G401 (cell line): ENCODE data around the gene HS6ST3. TPM values are rescaled to one million over a fixed set of nuclear protein-coding genes. Genes with fewer than 3 reads are reported as not detected.
"Not testable (repeated sequence)": the region's sequence is repeated elsewhere in the genome, so short reads cannot be mapped to it uniquely, and the experiment has no call there.

Source experiments
- DNase-seq: peaks from one replicate; pipeline ENCODE4 v3.0.0-alpha.2; 2015; ENCODE audit warnings: low spot score
- in situ Hi-C: cut with HindIII; loops from 2 replicates; pipeline ENCODE4 v1.10.0; 2016; ENCODE audit warnings: low sequenced_read_pairs, mixed read lengths
- total RNA-seq: library from RNA; depleted of rRNA; stranded (reverse); fragments of >200 nt; shearing (Covaris generic); gene quantifications from 2 replicates; pipeline ENCODE4 v1.2.3, GENCODE V29; 2014

The HS6ST3 gene
- total RNA-seq, 1 experiment from 2014 or later, result not detected

GRCh38 chr13:96492766-96493165, 402.9 kb downstream of the HS6ST3 start:
- in situ Hi-C loops, result no loop called here
- DNase-seq, result peak; percentile 25

DNA sequence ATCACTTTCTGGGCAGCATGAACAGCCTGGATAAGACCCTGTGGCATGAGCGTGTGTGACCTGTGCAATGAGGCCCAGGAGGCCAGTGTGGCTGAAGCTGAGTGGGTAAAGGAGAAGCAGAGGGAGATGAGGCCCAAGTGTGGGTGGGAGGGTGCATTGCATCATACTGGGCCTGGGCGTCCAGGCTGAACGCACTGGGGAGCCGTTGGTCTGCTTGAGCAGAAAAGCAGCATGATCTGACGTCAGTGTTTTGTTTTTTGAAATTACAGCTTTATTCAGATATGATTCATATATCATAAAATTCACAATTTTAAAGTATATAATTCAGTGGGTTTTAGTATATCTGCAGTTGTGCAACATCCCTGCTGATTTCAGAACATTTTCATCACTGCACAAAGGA, 409.7 kb downstream of the HS6ST3 start:
- DNase-seq, result no peak
- in situ Hi-C loops, result no loop called here

DNA sequence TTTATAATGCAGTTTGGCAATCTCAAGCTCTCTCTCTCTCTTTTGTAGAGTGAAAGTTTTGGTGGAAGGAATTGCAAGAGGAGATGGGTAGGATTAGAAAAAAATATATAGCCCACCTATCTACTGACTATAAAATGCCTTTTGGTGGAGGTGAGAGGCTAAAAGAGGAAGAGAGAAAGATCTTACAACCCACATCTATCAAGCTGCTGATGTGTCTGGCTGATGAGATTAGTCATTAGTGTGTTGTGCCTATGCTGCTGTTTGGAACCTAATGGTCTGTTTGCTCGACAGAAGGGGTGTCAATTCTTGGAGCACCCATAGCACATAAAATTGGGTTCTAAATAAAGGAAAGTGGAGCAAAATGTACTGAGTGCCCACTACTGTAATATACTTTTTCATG, 411.0 kb downstream of the HS6ST3 start:
- no peak for DNase-seq
- in situ Hi-C loops, result no loop called here

DNA sequence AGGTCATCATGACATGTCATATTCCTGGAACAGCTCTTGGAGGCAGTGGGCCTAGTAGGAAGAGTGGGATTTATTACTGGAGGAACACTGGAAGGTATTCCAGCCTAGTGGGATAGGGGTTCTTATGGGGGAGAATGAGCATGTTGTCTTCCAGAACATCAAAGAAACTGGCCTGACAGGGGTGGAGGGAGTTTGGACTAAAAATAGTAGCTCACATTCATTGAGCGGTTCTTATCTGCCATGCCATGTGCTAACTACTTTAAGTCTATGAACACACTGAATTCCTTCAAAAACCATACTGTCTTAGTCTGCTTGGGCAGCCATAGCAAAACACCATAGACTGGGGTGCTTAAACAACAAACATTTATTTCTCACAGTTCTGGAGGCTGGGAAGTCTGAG, 413.6 kb downstream of the HS6ST3 start:
- no peak for DNase-seq
- in situ Hi-C loops, result no loop called here

GRCh38 chr13:96511587-96511986, 421.7 kb downstream of the HS6ST3 start:
- DNase-seq, result no peak
- in situ Hi-C loops, result no loop called here

DNA sequence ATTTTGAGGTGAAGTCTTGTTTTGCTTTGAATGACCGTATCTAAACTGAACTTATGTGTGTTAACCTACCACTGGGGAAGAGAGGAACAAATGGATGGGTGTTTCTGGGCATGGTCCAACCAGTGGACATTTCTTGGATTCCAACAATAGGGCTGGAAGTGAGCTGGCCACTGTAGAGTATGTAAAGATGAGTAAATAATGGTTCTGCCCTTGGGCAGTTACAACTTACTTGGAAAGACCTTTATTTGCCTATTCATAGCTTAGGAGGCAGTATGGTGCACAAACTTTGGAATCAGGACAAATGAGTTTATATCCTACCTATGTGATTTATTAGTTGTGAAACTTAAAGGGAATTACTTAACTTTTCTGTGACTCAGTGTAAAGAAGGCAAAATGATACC, 429.5 kb downstream of the HS6ST3 start:
- DNase-seq, result no peak
- in situ Hi-C loops, result no loop called here

- DNase-seq, in situ Hi-C loops: not testable (repeated sequence)
Observed at GRCh38 chr13:96524398-96525020, 434.6 kb downstream of the HS6ST3 start.

DNA sequence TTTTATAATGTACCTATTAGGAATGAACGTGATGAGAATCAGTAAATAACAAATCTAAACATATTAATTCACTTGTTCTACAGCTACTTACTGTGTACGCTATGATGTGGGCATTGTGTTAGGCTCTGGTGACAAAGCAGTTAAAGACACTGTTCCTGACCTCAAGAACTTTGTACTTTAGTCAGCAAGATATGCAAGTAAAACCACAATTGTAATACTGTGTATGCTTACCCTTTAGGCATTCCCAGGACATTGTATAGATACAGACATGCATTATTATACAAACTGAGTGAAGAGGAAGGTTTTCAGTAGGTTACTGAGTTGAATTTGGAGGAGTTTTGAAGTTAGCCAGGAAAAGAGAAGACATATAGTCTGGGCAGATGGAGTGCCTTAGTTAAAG, 435.8 kb downstream of the HS6ST3 start:
- in situ Hi-C loops, result no loop called here
- DNase-seq, result no peak

GRCh38 chr13:96527497-96527896, 437.6 kb downstream of the HS6ST3 start:
- DNase-seq, result peak; percentile 15

DNA sequence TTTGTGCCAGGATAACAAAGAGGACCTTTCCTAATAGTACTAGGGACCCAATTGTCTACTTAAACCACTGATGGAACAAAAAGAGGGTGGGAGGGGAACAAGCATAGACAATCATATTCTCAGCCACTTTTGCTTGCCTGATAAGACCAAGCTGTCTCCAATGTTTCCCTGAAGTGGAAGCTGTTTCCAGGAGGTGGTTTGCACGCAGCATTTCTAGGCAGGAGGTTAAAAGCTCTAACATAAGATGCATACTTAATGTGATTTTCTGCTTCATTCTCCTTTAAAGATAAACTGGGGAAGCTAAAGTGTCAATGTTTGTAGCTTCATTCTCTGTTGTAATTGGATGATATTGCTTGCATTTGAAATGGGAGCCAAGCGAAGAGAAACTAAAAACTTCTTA, 442.9 kb downstream of the HS6ST3 start:
- DNase-seq, result no peak
- in situ Hi-C loops, result no loop called here

More at GRCh38 chr13:96527497-96527896, 437.6 kb downstream of the HS6ST3 start:
- in situ Hi-C loops, result no loop called here

GRCh38 chr13:96533408-96533807, 443.5 kb downstream of the HS6ST3 start:
- no peak for DNase-seq
- in situ Hi-C loops, result no loop called here

- in situ Hi-C loops, result no loop called here
- no peak for DNase-seq
Observed at GRCh38 chr13:96539791-96540190, 449.9 kb downstream of the HS6ST3 start.

DNA sequence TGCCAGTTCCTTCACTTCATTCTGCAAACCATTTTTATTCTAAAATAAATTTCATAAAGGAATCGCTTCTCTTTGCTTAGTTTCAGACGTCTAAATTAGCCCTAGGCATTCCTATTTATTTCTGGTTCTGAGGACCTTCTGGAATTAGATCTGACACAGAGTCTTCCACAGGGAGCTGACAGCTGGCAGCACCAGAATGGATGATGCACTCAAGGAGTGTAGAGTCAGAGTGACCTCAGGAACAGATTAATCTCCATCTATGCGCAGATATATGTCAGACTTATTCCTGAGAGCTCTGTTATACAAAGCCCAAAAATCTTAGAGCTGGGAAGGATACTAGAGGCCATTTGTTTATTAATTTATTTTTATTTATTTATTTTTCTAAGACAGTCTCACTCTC, 450.8 kb downstream of the HS6ST3 start:
- no peak for DNase-seq
- in situ Hi-C loops, result no loop called here

- in situ Hi-C loops, result no loop called here
Observed at GRCh38 chr13:96542986-96543385, 453.1 kb downstream of the HS6ST3 start.

GRCh38 chr13:96544957-96545356, 455.1 kb downstream of the HS6ST3 start:
- no peak for DNase-seq
- in situ Hi-C loops, result no loop called here

More at GRCh38 chr13:96542986-96543385, 453.1 kb downstream of the HS6ST3 start:
- no peak for DNase-seq

DNA sequence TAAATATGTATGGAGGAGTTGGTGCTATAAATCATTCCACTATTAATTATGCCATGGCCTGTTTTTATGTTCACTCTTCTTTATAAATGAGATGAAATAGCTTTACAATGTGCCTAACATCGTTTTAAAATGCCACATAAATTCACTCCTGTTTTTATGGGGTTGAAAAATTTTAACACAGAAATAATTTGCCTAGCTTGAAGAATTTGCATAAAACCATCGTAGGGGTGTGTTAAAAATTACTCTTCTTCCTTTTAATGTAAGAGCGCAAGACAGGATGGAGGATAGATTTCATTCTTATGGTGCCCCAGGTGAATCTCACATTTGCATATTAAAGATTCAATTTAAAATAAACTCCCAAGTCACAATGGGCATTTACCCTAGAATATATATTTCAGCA, 456.6 kb downstream of the HS6ST3 start:
- DNase-seq, result no peak
- in situ Hi-C loops, result no loop called here

- in situ Hi-C loops, result no loop called here
- DNase-seq, result no peak
Observed at GRCh38 chr13:96551546-96551945, 461.6 kb downstream of the HS6ST3 start.

DNA sequence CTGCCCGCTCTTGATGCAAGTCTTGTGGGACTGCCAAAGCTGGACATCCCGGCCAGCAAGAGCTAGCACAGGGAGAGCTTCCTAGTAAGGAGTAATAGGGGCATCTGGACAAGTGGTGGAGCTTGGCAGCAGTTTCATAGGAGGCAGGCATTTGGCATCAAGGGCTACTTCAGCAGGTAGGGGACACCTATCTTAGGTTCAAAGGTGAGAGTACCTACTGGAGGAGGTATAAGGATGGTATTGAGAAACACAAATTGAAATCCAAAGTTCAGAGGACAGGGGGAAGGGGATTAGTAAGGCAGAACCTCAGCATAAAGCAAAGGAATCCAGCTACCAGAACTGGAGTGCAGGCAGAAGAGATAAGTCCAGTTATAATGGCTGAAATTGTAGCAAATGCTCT, 462.7 kb downstream of the HS6ST3 start:
- in situ Hi-C loops, result no loop called here

DNA sequence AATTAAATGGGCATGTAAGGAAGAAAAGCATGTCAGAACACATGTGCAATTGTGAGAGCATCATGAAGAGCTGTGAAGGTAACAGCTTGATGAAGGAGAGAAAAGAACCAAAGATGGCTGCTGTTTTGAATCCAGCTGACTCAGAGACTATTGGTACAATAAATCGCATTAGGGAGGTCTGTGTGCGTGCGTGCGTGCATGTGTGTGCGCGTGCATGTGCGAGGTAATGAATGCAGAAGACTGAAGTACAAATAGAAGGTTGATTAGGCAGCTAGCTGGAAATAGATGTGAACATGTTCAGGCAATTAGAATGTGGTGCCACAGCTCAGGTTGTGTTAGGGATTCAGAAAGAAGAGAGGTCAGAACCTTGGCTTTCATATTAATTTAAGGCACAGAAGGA, 463.9 kb downstream of the HS6ST3 start:
- no peak for DNase-seq
- in situ Hi-C loops, result no loop called here

More for the DNA sequence above, 462.7 kb downstream of the HS6ST3 start:
- DNase-seq, result no peak

GRCh38 chr13:96573563-96573962, 483.7 kb downstream of the HS6ST3 start:
- in situ Hi-C loops, result no loop called here
- no peak for DNase-seq
